Activated gamma-delta T cell treated with anti-CD3 and anti-CD28 coated beads, Interleukin-2, amount 50 U/mL, for 16 hours (primary cell): Measurements from ENCODE around the gene METTL18.
A peak's percentile ranks its signal among the peaks of the same experiment; 100 is the strongest.
"Not testable (repeated sequence)": the region's sequence is repeated elsewhere in the genome, so short reads cannot be mapped to it uniquely, and the experiment has no call there.

ENCODE experiments used
- DNase-seq: peaks from one replicate; pipeline ENCODE4 v3.0.0-alpha.2; 2020; ENCODE audit warnings: low read depth

The METTL18 gene

DNA sequence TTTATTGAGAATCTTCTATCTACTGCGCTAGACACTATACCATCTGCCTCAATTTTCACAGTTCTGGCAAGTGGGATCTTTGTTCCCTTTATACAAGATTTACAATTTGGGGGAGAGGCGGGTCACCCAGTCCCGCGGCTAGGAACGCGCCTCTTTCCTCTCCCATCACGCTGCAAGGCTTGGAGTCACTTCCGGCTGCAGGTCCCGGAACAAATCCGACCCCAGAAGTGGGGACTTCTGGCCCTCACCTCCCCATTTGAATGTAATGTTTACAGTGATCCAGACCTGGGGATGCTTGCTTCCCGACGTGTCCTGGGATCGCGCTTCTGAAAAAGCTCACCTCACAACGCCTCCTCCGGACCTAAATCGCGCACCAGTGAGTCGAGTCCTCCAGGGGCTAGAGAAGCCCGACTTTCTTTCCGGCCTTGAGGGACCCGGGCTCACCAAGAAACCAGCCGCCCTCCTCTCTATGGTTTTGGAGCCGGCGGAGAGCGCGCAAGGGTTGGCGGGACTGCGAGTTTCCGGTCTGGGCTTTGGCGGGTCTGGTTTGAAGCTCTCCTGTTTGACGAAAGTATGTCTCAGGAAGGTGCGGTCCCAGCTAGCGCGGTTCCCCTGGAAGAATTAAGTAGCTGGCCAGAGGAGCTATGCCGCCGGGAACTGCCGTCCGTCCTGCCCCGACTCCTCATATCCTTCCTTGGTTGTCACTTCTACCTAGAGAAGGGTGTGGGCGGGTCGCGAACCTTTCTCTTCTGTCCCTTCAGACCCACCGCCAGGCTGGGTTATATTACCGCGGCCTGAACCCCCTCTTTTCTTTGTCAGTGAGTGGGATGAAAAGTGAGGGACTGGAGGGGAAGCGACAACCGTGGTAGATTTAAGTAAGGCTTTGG is at the start of gene METTL18:
Gene METTL18 (minus strand): TSS at position 378 of the 887 bp plus-strand sequence. CDS start 1,212 bp downstream, outside the sequence.
- peak; percentile 83 for DNase-seq

- DNase-seq = no peak
These were observed 44.2 kb upstream of the METTL18 start for GRCh38 chr1:169838942-169839341.

GRCh38 chr1:169836198-169836597 is 41.5 kb upstream of the METTL18 start:
- no peak for DNase-seq

- no peak for DNase-seq
These were observed 40.9 kb upstream of the METTL18 start for GRCh38 chr1:169835647-169836046.

GRCh38 chr1:169834869-169835268 is 40.2 kb upstream of the METTL18 start:
- no peak for DNase-seq

DNA sequence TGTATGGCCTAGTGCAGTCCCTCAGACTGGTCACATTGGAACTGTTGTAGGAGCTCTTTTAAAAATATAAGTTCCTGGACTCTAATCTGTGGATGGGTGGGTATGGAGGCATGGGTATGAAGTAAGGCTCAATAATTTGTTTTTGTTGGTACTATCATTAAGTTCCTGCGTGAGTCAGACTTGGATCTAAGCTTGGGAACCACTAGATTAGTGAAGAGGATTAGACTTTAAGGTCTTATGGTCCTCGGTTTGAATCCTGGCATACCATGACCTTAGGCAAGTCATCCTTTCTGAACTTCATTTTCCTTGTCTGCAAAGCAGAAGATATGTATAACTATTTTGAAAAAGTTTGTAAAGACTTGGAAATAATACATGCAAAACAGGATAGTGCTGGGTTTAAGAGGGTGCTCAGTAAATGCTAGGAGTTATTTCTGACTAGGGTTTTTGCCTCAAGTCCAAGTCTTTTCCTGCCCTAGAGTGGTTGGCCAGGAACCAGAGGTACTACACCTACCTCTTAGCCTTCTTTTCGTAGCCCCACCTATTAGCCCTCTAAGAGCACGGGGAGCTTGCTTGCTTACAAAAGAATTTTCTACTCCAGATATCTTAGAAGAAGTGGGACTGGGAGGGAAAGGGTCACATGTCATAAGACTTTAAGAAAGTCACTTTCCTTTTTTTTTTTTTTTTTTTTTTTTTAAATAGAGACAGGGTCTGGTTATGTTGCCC is 38.6 kb upstream of the METTL18 start:
- no peak for DNase-seq

- DNase-seq = no peak
These were observed 35.0 kb upstream of the METTL18 start for GRCh38 chr1:169829671-169830070.

GRCh38 chr1:169824153-169824552 is 29.4 kb upstream of the METTL18 start:
- DNase-seq = no peak

- DNase-seq = no peak
These were observed 26.8 kb upstream of the METTL18 start for GRCh38 chr1:169821500-169821899.

- no peak for DNase-seq
These were observed 21.9 kb upstream of the METTL18 start for GRCh38 chr1:169816617-169817016.

GRCh38 chr1:169814265-169814664 is 19.6 kb upstream of the METTL18 start:
- DNase-seq = no peak

DNA sequence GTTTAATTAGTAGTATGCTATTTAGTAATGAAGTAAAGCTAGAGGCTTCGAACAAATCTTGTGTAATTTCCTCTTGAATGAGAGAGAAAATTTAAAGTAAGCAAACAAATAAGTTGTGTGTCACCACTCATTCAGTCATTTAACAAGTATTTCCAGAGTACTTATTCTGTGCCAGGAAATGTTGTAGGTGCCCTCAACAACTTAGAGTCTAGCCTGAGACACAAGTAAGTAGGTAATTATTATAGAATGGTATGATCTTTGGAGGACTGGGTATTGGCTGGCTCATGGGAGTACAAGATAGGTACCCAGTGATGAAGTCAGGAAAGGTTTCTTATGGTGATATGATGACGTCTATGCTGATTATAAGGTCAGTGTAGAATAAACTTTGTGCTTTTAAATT is 17.4 kb upstream of the METTL18 start:
- DNase-seq = no peak

DNA sequence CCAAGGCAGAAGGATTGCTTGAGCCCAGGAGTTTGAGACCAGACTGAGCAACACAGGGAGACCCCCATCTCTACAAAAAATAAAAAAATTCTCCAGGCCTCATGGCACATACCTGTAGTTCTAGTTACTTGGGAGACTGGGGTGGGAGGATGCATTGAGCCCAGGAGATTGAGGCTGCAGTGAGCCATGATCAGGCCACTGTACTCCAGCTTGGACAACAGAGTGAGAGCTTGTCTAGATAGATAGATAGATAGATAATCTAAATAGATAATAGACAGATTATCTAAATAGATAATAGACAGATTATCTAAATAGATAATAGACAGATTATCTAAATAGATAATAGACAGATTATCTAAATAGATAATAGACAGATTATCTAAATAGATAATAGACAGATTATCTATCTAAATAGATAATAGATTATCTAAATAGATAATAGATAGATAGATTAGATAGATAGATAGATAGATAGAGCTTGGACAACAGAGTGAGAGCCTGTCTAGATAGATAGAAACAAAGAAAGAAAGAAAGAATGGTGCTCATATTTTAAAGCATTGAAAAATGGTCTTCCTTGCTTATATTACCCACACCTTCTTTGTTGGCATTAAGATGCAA is 16.8 kb upstream of the METTL18 start:
- not testable (repeated sequence) for DNase-seq

- DNase-seq = no peak
These were observed 14.8 kb upstream of the METTL18 start for GRCh38 chr1:169809370-169810095.

GRCh38 chr1:169804941-169805340 is 10.2 kb upstream of the METTL18 start:
- DNase-seq = no peak

DNA sequence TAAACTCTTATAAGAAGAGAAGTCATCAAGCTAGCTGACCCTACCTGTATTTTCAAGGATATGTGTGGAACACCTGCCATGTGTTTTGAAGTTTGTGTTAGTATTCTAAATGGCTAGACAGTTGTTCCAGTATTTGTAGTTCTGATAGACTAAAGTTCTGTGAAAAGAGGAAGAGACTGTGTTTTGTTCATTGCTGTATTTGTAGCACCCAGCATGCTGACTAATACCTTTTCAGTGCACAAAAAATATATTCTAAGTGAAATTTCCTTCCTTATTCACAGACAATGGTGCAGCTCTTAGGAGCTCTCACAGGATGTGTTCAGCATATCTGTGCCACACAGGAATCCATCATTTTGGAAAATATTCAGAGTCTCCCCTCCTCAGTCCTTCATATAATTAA is 8.2 kb upstream of the METTL18 start:
- DNase-seq = no peak

- DNase-seq = no peak
These were observed 2.6 kb upstream of the METTL18 start for GRCh38 chr1:169797281-169797680.

DNA sequence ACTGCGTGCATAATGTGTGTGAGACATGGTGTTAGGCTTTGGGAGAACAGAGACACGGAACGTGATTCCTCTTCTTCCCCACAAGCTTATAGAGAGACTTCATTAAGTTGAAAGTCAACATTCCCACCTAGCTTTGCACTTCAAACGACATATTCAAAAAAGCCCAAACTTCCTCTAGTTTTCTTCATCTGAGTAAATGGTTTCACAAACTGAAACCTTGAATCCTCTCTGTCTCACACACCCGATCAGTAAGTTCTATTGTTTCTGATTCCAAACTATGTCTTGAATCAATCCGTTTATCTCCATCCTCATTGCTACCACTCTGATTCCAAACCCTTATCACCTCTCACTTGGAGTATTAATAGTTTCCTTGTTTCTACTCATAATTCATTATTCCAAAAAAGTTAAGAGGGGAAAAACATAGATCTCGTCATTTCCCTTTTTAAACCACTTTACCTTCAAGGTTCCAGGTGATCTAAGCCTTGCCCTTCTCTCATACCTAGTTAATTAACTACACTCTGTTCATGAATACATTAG is 1.6 kb upstream of the METTL18 start:
- no peak for DNase-seq

- no peak for DNase-seq
These were observed 980 bp upstream of the METTL18 start for GRCh38 chr1:169795687-169796086.

- DNase-seq = no peak
These were observed 977 bp downstream of the METTL18 start for GRCh38 chr1:169793730-169794129.

- no peak for DNase-seq
These were observed 6.3 kb downstream of the METTL18 start for GRCh38 chr1:169788402-169788801.

GRCh38 chr1:169786974-169787373 is 7.7 kb downstream of the METTL18 start:
- no peak for DNase-seq
